GM12874 (cell line): ENCODE results near the gene UGT3A1.

Source experiments
- TF ChIP-seq, protein P1 (sequence below): IDR thresholded peaks from 2 replicates; pipeline ENCODE4 v1.5.1; 2011; ENCODE audit warnings: low read depth, mild to moderate bottlenecking, control low read depth, low read length, moderate library complexity; ENCODE audit not compliant: insufficient read depth

Gene UGT3A1

DNA sequence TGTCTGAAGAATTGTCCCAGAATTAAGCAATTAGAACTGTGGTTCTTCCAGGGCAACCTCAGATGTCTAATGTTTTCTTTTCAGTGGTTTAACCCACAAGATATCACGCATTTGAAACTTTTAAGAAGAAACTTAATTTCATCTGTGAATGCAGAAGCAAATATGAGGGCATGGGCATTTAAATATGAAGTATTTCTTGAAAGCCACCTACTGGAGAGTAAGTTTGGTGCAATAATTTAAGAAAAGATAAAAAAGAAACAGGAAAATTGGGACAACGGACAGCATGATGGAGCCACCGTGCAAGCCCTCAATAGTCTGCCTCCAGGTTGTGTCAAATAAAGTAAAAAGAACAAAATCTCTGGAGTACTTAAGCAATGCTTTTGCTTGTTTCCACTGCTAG, 51.6 kb downstream of the UGT3A1 start:
- TF ChIP-seq, protein P1, sequence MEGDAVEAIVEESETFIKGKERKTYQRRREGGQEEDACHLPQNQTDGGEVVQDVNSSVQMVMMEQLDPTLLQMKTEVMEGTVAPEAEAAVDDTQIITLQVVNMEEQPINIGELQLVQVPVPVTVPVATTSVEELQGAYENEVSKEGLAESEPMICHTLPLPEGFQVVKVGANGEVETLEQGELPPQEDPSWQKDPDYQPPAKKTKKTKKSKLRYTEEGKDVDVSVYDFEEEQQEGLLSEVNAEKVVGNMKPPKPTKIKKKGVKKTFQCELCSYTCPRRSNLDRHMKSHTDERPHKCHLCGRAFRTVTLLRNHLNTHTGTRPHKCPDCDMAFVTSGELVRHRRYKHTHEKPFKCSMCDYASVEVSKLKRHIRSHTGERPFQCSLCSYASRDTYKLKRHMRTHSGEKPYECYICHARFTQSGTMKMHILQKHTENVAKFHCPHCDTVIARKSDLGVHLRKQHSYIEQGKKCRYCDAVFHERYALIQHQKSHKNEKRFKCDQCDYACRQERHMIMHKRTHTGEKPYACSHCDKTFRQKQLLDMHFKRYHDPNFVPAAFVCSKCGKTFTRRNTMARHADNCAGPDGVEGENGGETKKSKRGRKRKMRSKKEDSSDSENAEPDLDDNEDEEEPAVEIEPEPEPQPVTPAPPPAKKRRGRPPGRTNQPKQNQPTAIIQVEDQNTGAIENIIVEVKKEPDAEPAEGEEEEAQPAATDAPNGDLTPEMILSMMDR: no peak

DNA sequence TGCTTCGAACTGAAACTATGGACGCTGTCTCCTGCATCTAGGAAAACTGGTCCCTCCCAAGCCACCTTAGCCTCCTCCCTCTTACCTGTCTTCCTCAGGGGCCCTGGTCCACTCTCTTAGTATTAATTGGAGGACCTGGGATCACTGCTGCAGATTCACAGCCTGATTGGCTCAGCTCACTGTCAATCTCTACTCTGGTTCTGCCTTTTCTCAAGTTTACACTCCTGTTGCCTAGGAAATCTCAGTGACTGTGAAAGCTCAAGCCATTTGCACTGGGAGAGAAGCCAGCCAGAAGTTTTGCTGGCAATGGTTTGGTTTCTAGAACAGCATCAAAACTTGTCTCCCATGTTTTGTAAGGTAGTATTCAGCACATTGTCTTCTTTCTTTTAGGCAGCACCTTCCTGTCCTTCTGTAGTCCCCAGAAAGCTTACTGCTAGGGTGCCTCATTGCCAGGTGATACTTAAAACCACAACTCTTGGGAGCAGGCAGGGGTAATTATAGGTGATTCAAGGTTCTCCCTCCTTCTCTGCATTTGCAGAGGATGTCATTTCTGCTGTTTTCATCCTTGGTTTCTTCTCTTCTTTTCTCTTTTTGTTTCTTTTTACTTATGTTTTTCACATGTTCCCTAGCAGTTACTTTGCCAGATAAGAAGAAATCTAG, 52.5 kb downstream of the UGT3A1 start, which contains the start of gene CAPSL:
Gene CAPSL (minus strand): TSS at position 55 of the 660 bp plus-strand sequence. CDS start 17,502 bp downstream, outside the sequence.
- TF ChIP-seq, protein P1: no peak

- TF ChIP-seq, protein P1: peak; percentile 78
These were observed 64.7 kb downstream of the UGT3A1 start for GRCh38 chr5:35926389-35927051.

GRCh38 chr5:35924950-35925722, 66.1 kb downstream of the UGT3A1 start:
- TF ChIP-seq, protein P1: peak; percentile 86

DNA sequence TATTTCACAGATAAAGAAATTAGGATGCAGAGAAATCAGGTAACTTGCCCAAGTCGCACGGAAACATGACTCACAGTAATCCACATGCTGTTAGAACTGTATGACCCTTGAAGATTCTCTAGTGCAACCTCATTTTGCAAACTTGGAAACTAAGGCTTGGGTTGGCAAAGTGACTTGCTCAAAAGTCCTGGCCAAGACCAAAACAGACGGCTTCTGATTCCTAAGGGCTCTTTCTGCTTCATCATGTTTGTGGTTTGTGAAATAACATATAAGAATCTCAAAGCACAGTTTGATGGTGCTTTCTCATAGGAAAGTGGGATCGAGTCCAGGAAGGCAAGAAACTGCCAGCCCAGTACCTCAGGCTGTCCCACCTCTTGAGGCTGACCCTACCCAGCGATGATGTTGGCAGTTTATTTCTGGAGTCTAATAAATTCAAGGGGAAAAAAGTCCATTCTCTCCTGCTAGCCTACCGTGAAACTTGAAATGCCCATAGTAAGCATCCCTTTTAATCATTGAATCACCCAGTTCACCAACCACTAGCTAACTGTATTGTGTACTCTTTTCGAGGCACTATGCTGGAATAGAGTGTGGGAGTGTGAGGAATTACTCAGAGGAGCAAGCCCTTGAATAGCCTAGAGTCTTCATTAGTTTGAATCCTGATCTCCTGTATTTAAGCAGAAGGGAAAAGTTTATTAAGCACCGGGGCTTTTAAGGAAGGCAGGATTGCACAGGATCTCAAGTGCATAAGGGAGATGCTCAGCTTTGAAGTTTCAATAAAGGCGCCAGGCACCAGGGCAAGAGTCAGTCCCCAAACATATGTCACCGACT, 66.9 kb downstream of the UGT3A1 start:
- TF ChIP-seq, protein P1: no peak

DNA sequence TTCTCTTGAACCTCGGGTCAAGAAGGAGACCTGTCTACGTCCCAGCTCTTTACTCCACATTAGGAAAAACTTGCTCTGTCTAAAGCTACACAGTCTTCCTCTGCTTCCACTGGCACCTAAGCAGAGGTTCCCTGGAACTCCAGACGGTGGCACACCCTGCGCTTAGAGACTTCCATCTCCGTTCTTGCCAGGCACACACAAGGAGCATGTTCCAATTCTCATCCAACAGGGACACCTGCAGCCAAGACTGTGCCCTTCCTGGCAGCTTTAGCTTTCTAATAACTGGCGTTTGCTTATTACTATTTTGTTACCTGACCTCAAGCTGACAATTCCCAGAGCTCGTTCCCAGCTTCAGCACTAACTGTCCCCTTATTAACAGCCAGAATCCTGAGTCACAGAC, 68.7 kb downstream of the UGT3A1 start:
- TF ChIP-seq, protein P1: no peak
